Adrenal gland (tissue), 12 donors: ENCODE results near the gene MYH6. TPM values are rescaled to one million over a fixed set of nuclear protein-coding genes. Genes with fewer than 3 reads are reported as not detected.

ENCODE experiments used
- DNase-seq, 7 donors: peaks; one replicate each; pipeline ENCODE4 v3.0.0-alpha.2; 2019 to 2020
- H3K27ac ChIP-seq, 5 donors: fragments of 200-600 bp; sonication (generic) in 4 of 5; 1 replicate in 3 of 5; 2 replicates in 2 of 5; pipeline versions ENCODE4 v1.5.1 to v1.8.0; 2016 to 2020; ENCODE audit warnings: mild to moderate bottlenecking in 1 of 5
- H3K27me3 ChIP-seq: fragments of 200-600 bp; 2 replicates; pipeline ENCODE4 v1.8.0; 2021
- H3K36me3 ChIP-seq, 2 donors: fragments of 200-600 bp; replicated peaks in 1 of 2; 1 replicate in 1 of 2; 2 replicates in 1 of 2; pipeline versions ENCODE4 v1.5.1 to v1.8.0; 2018 to 2022
- H3K4me1 ChIP-seq, 2 donors: fragments of 200-600 bp; replicated peaks in 1 of 2; 1 replicate in 1 of 2; 2 replicates in 1 of 2; pipeline versions ENCODE4 v1.5.1 to v1.8.0; 2018 to 2021
- H3K4me3 ChIP-seq, 4 donors: fragments of 200-600 bp; sonication (generic) in 3 of 4; one replicate each; pipeline ENCODE4 v1.5.1; 2016 to 2018
- H3K9me3 ChIP-seq, 3 donors: fragments of 200-600 bp; sonication (generic) in 1 of 3; replicated peaks in 1 of 3; 1 replicate in 2 of 3; 2 replicates in 1 of 3; pipeline versions ENCODE4 v1.5.1 to v1.8.0; 2016 to 2021
- POLR2A ChIP-seq, 2 donors: fragments of 450-650 bp; IDR thresholded peaks; one replicate each; pipeline ENCODE4 v1.6.1; 2017; ENCODE audit warnings: antibody characterized with exemption in 2 of 2, mild to moderate bottlenecking in 2 of 2, moderate library complexity in 1 of 2
- WGBS, 4 donors: extraction: QIAGEN DNeasy Blood & Tissue Kit in 2 of 4; methylation state at CpG; one replicate each; pipeline versions ENCODE4 v1.1.5 to v1.1.7; 2013 to 2017; 5-methylcytosine and 5-hydroxymethylcytosine counted together
- intact Hi-C, 2 donors: fragments of 100-400 bp; cut with DNase I; formaldehyde crosslinking; loops; one replicate each; pipeline versions ENCODE4 v1.14.1 to v1.15.0; 2022 to 2023
- polyA plus RNA-seq, 3 donors: library from polyadenylated mRNA; stranded (reverse); fragments of 200-250 nt in 2 of 3; fragments of 350-450 nt in 1 of 3; fragmentation: Illumina TruSeq in 1 of 3; extraction: RNeasy Lipid Tissue Mini Kit (QIAGEN cat#74804) in 1 of 3; gene quantifications; one replicate each; pipeline ENCODE4 v1.2.3, GENCODE V29; 2013 to 2014
- total RNA-seq, 9 donors: library from RNA; depleted of rRNA in 4 of 9; stranded (reverse); fragments of >200 nt in 4 of 9; fragments of 120-200 nt in 1 of 9; fragmentation: NEBNext Ultra II Directional in 1 of 9; extraction: Animal tissue kit (Norgen Biotek cat#: 25700) in 1 of 9; gene quantifications; one replicate each; pipeline versions ENCODE4 v1.1.0 to v1.2.4, GENCODE V29; 2013 to 2023
- TF ChIP-seq, protein P1 (sequence below), 6 experiments: fragments of 450-650 bp in 4 of 6; fragments of 200-600 bp in 2 of 6; sonication (generic) in 1 of 6; IDR thresholded peaks; 1 replicate in 5 of 6; 2 replicates in 1 of 6; pipeline versions ENCODE4 v1.5.1 to v1.8.0; 2016 to 2021; ENCODE audit warnings: antibody characterized with exemption in 6 of 6, mild to moderate bottlenecking in 2 of 6, moderate library complexity in 1 of 6
- donor health status: healthy with polysubstance abuse.
- donor health status: Bipolar disorder and iron deficiency.
- donor health status: DM: yes; HTN: yes; CAD: no.
- donor health status: DM: no; HTN: no; CAD: no.
- donor health status: DM: no; HTN: no; CAD: no.
- donor health status: DM: yes; HTN: yes; CAD: no.

MYH6 gene
- total and polyA plus RNA-seq, 12 donors, result under 0.01 to 5.2 (median 0.27) TPM; not detected in 5

DNA sequence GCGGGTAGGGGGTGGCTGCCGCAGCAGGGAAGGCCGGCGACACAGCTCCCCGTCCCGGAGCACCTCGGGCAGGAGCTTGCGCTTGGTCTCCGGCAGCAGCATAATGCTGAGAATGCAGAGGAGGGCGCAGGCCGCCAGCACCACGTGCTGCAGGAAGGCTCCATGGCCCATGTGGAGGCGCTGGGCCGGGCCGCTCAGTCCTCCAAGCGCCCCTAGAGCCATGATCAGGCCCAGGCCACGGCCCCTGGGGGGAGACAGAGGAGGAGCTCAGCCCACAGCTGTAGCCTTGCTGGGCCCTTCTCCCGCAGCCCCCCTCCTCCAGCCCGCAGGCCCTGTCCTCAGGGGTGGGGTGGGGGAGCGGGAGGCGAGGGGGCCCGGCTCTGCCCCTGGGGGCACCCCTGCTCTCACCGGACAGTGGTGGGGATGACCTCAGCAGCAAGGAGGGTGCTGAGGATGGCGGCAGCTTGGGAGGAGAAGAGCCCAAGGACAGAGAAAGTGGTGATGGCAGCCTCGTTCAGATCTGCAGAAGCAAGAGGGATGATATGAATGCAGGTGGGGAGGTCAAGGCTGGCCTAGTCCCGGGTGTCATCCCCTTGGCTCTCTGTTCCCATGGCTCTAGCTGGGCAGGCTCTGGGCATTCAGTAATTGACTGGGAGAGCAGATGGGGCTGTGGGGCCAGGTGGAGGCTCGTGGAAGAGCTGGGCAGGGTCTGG, 61.2 kb downstream of the MYH6 start:
- H3K27me3 ChIP-seq, result peaks cover 5% of the 10 kb centered on the region
- H3K9me3 ChIP-seq, result no peaks in the 10 kb centered on the region
- intact Hi-C loops, result loop anchor here in 1 of 2 donors (10.0 kb wide), 1 partner anchor 118 kb away; the partner anchor contains the start of gene NGDN
- 76 to 85% (median 84%) methylated on average over 7 to 27 of the region's 27 CpGs for WGBS, 4 donors
- DNase-seq, result no peak
- no peak overlapping the region for H3K4me3 ChIP-seq
- TF ChIP-seq, protein P1, sequence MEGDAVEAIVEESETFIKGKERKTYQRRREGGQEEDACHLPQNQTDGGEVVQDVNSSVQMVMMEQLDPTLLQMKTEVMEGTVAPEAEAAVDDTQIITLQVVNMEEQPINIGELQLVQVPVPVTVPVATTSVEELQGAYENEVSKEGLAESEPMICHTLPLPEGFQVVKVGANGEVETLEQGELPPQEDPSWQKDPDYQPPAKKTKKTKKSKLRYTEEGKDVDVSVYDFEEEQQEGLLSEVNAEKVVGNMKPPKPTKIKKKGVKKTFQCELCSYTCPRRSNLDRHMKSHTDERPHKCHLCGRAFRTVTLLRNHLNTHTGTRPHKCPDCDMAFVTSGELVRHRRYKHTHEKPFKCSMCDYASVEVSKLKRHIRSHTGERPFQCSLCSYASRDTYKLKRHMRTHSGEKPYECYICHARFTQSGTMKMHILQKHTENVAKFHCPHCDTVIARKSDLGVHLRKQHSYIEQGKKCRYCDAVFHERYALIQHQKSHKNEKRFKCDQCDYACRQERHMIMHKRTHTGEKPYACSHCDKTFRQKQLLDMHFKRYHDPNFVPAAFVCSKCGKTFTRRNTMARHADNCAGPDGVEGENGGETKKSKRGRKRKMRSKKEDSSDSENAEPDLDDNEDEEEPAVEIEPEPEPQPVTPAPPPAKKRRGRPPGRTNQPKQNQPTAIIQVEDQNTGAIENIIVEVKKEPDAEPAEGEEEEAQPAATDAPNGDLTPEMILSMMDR (IDR thresholded peaks at IDR 0.05), result no peak
- no peak for TF ChIP-seq POLR2A (IDR thresholded peaks at IDR 0.05)
- no peak overlapping the region for H3K27ac ChIP-seq
- H3K36me3 ChIP-seq, result no peaks in the 10 kb centered on the region
- H3K4me1 ChIP-seq, result peaks cover 1 to 3% of the 10 kb centered on the region in 2 donors

DNA sequence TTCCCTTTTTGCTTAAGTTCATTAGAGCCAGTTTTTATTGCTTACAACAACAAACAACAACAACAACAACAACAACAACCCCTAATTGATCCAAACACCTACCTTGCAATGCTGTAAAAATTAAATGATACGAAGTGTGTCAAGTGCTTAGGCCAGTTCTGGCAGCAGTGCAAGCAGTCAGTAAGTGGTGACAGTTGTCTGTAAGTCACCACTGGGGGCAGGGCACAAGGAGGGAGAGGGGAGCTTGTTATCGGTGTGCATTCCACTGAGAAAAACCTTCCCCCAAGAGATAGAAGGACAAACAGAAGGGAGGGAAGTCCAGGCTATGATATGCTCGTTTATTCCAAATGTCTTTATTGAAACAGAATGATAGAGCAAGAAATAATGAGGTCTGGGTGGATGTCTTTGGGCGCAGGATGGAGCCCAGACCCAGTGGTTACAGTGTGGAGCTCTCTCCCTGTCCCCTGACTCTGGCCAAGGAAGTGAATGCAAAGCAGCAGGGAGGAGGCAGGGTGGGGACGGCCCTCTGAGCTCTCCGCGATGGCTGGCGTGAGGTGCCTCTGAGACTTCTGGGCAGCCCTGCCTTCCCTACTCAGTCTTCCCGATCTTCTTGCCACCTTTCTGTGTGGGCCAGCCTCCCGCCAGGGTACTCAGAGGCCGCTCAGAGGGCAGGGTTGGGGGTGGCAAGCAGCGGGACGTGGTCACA, 61.9 kb downstream of the MYH6 start:
- H3K36me3 ChIP-seq, result no peaks in the 10 kb centered on the region
- H3K4me3 ChIP-seq, result no peak overlapping the region
- no peaks in the 10 kb centered on the region for H3K4me1 ChIP-seq
- no peaks in the 10 kb centered on the region for H3K9me3 ChIP-seq
- WGBS, 4 donors, result 67 to 83% (median 75%) methylated on average over 9 to 13 of the region's 13 CpGs
- intact Hi-C loops, result loop anchor here in 1 of 2 donors (10.0 kb wide), 1 partner anchor 119 kb away; the partner anchor contains the start of gene NGDN
- no peaks in the 10 kb centered on the region for H3K27me3 ChIP-seq
- TF ChIP-seq, protein P1 (IDR thresholded peaks at IDR 0.05), result no peak
- no peak for TF ChIP-seq POLR2A (IDR thresholded peaks at IDR 0.05)
- H3K27ac ChIP-seq, result no peak overlapping the region
- peak in 1 of 7 donors; percentile 49 for DNase-seq

DNA sequence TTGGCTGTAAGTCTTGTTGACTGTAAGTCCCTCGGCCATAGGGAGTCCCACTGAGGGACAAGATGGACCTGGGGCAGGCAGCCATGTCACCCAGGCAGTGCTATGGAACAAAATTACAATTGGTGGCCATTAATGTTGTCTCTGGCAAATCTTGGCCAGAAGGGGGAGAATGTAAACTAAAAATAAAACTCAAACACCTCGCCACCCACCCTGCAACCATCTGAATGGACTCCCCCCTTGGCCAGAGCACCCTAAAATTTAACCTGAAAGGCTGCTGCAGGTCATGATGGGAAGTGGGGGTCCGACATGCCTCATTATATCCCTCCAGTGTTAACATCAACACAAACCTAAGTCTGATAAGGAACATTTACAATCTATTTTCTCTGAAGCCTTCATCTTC, 63.6 kb downstream of the MYH6 start:
- Histone ChIP-seq H3K27me3 (no peaks in the 10 kb centered on the region), H3K9me3 (no peaks in the 10 kb centered on the region), H3K4me1 (no peaks in the 10 kb centered on the region), H3K4me3 (no peak overlapping the region), H3K27ac (no peak overlapping the region), H3K36me3 (no peaks in the 10 kb centered on the region)
- peak in 1 of 7 donors; percentile 34 for DNase-seq
- TF ChIP-seq, protein P1 (IDR thresholded peaks at IDR 0.05), result no peak
- TF ChIP-seq POLR2A (IDR thresholded peaks at IDR 0.05), result no peak
- intact Hi-C loops, result loop anchor here in 1 of 2 donors (10.0 kb wide), 1 partner anchor 120 kb away; the partner anchor contains the start of gene NGDN
- 50 to 65% (median 62%) methylated on average over 3 of the region's 3 CpGs for WGBS, 4 donors

DNA sequence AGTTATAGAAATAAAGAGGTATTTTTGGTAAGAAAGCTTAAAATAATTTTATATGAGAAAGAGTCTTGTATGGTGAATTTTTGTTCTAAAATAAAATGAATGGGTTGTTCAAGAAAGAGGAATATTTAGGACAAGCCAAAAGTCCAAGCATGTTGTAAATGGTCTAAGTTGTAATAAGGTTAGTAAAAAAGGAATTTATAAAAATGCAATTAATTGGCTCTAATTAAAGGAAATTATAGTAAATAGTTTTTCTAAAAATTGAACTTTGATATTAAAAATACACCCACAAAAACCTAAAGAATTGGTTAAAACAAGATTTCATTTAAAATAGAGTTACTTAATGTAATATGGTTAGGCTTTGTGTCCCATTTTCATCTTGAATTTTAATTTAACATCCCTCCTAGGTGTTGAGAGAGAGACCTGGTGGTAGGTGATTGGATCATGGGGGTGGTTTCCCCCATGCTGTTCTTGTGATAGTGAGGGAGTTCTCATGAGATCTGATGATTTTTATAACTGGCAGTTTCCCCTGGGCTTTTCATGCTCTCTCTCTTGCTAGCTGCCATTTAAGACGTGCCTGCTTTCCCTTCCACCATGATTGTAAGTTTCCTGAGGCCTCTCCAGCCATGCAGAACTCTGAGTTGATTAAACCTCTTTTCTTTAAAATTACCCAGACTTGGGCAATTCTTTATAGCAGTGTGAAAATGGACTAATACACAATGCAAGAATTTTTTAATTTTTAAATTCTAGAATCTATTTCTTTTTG, 68.4 kb downstream of the MYH6 start:
- TF ChIP-seq, protein P1 (IDR thresholded peaks at IDR 0.05), result no peak
- TF ChIP-seq POLR2A (IDR thresholded peaks at IDR 0.05), result no peak
- peak in 1 of 7 donors; percentile 1 for DNase-seq
- H3K36me3 ChIP-seq, result no peaks in the 10 kb centered on the region
- H3K4me1 ChIP-seq, result no peaks in the 10 kb centered on the region
- no peaks in the 10 kb centered on the region for H3K27me3 ChIP-seq
- H3K27ac ChIP-seq, result no peak overlapping the region
- H3K9me3 ChIP-seq, result no peaks in the 10 kb centered on the region
- WGBS, 4 donors, result 61 to 70% (median 68%) methylated on average over 1 of the region's 1 CpG
- intact Hi-C loops, result loop anchor here (10.0 kb wide), 2 partner anchors 125 to 225 kb away; partner anchors contain the start of genes AP1G2 (in 1 of the 2) and NGDN (in 1 of the 2)
- H3K4me3 ChIP-seq, result no peak overlapping the region
